BJ (cell line): ENCODE data around the gene DGKH. TPM values are rescaled to one million over a fixed set of nuclear protein-coding genes. Genes with fewer than 3 reads are reported as not detected.

Source experiments
- CTCF ChIA-PET: fragments of 350-600 bp; formaldehyde crosslinking; extraction: SDS; loops from one replicate; lab custom pipeline; 2021; ENCODE audit warnings: antibody characterized with exemption, inconsistent platforms; lab: Yijun Ruan, JAX
- POLR2A ChIA-PET: fragments of 300-600 bp; sonication (Branson Sonifier 250); formaldehyde crosslinking; extraction: SDS; loops from one replicate; lab custom pipeline; 2021; ENCODE audit warnings: antibody characterized with exemption; lab: Charles Lee
- DNase-seq: peaks from one replicate; pipeline ENCODE4 v3.0.0-alpha.2; 2011; ENCODE audit warnings: low read depth
- H3K27me3 ChIP-seq: 2 replicates; pipeline ENCODE4 v1.6.0; 2011; ENCODE audit warnings: low read length; ENCODE audit not compliant: control insufficient read depth, insufficient read depth
- H3K36me3 ChIP-seq: 2 replicates; pipeline ENCODE4 v1.5.1; 2011; ENCODE audit warnings: low read length; ENCODE audit not compliant: control insufficient read depth, insufficient read depth
- H3K4me3 ChIP-seq: 2 replicates; pipeline ENCODE4 v1.5.1; 2011; ENCODE audit warnings: low read depth, mild to moderate bottlenecking, control low read depth, low read length
- polyA plus RNA-seq: library from polyadenylated mRNA; depleted of rRNA; stranded (reverse); fragments of >200 nt; gene quantifications from 2 replicates; pipeline ENCODE4 v1.2.3, GENCODE V29; 2011
- TF ChIP-seq, protein P1 (sequence below): IDR thresholded peaks from 2 replicates; pipeline ENCODE4 v1.5.1; 2011; ENCODE audit warnings: low read depth, mild to moderate bottlenecking, control low read depth, inconsistent platforms, low read length, moderate library complexity; ENCODE audit not compliant: insufficient read depth

The DGKH gene
- polyA plus RNA-seq, 1 experiment, result 4.2 TPM

DNA sequence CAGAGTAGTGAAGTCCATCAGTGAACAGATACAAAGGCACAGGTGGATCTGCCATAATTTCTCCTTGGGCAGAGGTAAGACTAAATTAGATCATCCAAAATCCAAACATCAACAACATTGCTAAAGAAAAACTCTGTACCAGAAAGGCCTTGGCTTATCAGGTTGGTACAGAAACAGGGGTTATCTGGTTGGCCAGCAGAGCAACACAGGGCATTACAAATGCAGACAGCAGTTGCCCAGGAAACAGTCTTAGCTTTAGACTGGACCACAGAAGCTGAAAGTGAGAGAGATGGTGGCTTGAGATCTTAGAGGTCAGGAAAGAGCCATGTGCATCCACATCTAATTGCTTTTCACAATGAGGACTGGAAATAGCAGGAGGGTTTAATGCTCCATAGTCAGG is 26.6 kb upstream of the DGKH start:
- POLR2A ChIA-PET, result no interaction called here
- CTCF ChIA-PET, result no interaction called here
- no peaks in the 10 kb centered on the region for H3K36me3 ChIP-seq
- TF ChIP-seq, protein P1, sequence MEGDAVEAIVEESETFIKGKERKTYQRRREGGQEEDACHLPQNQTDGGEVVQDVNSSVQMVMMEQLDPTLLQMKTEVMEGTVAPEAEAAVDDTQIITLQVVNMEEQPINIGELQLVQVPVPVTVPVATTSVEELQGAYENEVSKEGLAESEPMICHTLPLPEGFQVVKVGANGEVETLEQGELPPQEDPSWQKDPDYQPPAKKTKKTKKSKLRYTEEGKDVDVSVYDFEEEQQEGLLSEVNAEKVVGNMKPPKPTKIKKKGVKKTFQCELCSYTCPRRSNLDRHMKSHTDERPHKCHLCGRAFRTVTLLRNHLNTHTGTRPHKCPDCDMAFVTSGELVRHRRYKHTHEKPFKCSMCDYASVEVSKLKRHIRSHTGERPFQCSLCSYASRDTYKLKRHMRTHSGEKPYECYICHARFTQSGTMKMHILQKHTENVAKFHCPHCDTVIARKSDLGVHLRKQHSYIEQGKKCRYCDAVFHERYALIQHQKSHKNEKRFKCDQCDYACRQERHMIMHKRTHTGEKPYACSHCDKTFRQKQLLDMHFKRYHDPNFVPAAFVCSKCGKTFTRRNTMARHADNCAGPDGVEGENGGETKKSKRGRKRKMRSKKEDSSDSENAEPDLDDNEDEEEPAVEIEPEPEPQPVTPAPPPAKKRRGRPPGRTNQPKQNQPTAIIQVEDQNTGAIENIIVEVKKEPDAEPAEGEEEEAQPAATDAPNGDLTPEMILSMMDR, result no peak
- no peaks in the 10 kb centered on the region for H3K27me3 ChIP-seq
- H3K4me3 ChIP-seq, result no peak overlapping the region
- DNase-seq, result no peak

DNA sequence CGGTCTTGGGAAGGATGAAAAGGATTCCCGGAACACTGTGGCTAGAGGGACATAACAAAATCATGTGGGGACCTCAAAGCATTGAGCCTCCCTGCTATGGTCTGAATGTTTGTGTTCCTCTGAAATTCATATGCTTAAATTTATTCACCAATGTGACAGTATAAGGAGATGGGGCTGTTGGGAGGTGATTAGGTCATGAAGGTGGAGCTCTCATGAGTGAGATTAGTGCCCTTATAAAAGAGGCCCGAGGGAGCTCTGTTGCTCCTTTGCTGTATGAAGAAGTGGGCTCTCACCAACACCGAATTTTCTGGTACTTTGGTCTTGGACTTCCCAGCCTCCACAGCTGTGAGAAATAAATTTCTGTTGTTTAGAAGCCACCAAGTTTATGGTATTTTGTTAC is 26.1 kb upstream of the DGKH start:
- CTCF ChIA-PET, result no interaction called here
- POLR2A ChIA-PET, result no interaction called here
- Histone ChIP-seq H3K4me3 (no peak overlapping the region), H3K36me3 (no peaks in the 10 kb centered on the region), H3K27me3 (no peaks in the 10 kb centered on the region)
- no peak for DNase-seq
- TF ChIP-seq, protein P1, result no peak

DNA sequence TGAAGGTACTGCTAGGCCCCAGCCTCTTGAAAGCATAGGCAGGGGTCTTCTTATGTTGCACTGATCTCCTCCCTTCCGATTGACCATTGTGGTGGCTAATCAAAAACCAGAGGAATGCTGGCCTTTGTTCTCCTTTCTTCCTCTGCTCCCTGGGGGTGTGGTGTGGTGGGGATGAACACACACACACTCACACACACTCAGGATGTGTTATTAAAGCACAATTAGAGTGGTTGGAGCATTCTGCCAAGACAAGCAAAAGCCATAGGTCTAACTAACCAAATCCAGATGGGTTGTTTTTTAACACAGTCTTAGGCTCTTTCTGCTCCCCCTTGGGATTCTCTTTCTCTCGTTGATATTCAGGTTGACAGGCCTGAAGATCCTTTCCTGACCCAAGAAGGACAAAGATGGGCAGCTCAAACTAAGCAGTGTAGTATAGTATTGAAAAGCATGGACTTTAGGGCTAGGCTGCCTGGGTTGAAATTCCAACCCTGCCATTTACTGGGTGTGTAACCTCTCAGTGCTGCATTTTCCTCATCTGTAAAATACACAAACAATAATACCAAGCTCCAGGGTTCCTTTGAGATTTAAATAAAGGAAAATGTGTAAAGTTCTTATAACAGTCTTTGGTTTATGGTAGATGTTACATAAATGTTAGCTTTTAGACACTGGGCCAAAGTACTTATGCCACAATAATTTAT is 25.5 kb upstream of the DGKH start:
- Histone ChIP-seq H3K4me3 (no peak overlapping the region), H3K27me3 (no peaks in the 10 kb centered on the region), H3K36me3 (no peaks in the 10 kb centered on the region)
- no peak for DNase-seq
- TF ChIP-seq, protein P1, result no peak
- ChIA-PET CTCF (interaction anchor here (1.5 to 1.8 kb wide), 3 partner anchors 9 to 19 kb away, joined by 3 to 6 read pairs (median 5); no protein-coding TSS in a partner anchor), POLR2A (no interaction called here)

DNA sequence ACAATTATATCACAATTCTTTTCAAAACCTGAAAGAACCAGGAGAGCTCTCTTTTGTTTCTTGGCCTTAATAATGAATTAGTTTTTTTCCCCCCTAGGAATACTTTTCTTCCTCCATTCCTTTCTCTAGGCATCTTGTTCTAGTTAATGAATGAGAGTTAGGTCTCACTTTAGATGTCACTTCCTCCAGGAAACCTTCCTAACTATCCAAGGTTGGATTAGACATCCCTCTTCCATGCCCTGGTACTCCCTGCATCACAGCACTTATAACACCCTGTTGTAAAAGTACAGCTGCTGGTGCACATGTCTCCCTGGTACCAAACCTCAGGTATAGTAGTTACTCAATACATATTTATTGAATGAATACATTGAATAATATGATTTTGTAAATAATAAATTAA is 21.2 kb upstream of the DGKH start:
- TF ChIP-seq, protein P1, result no peak
- no peak for DNase-seq
- Histone ChIP-seq H3K36me3 (no peaks in the 10 kb centered on the region), H3K4me3 (no peak overlapping the region), H3K27me3 (no peaks in the 10 kb centered on the region)
- ChIA-PET CTCF (interaction anchor here (0.6 kb wide), 1 partner anchor 11 kb away, joined by 3 read pairs; no protein-coding TSS in a partner anchor), POLR2A (no interaction called here)

DNA sequence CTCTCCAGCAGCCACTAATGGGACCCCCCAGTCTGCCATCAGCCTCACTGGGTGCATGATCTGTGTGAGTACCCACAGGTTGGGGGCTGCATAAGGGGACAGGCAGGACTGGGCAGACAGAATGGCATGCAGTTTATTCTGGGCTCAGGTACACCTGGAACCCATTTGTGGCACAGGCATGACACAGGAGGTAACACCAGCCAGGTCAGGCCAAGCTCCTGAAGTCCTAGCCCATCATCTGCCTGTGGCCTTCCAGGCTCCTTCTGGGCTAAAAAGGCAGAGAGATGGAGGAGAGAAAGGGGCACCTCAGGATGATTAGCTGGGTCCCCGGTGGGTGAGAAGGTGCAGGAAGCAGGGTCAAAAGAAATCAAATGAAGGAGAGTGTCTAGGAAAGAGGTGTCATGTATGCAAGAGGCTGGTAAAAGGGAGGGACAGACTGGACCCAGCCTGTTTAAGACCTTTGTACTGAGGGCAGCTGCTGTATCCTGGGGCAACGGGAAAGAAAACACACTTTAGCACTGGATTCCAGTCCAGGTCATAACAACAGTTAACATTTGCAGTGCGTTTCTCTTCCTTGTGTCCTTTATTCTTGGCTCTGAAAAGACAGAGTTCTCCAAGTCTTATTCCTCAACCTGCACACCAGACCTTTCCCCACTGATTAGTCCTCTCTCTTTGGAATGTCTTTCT is 20.2 kb upstream of the DGKH start:
- Histone ChIP-seq H3K4me3 (no peak overlapping the region), H3K36me3 (no peaks in the 10 kb centered on the region), H3K27me3 (no peaks in the 10 kb centered on the region)
- CTCF ChIA-PET, result no interaction called here
- POLR2A ChIA-PET, result no interaction called here
- TF ChIP-seq, protein P1, result no peak
- DNase-seq, result no peak
